ENCODE measurements around the gene KRTAP10-4.
"Not testable (repeated sequence)": the region's sequence is repeated elsewhere in the genome, so short reads cannot be mapped to it uniquely, and the experiment has no call there.

The KRTAP10-4 gene

GRCh38 chr21:44602463-44602850, 28.9 kb downstream of the KRTAP10-4 start:
- H3K27ac ChIP-seq (ENCODE audit: low read depth, low read length): no peak overlapping the region
- H3K36me3 ChIP-seq (ENCODE audit: insufficient read depth, low read length): no peaks in the 10 kb centered on the region
- no peaks in the 10 kb centered on the region for H3K4me1 ChIP-seq (ENCODE audit: control insufficient read depth, insufficient read depth, low read length, unreplicated experiment)
- H3K27me3 ChIP-seq (ENCODE audit: insufficient read depth, low read length): peaks cover 71% of the 10 kb centered on the region
- no peak overlapping the region for H2AFZ ChIP-seq (ENCODE audit: low read length, unreplicated experiment)
- no peak overlapping the region for H3K4me3 ChIP-seq (ENCODE audit: low read depth, low read length)
- H3K79me2 ChIP-seq (ENCODE audit: control insufficient read depth, insufficient read depth, low read length, unreplicated experiment): no peaks in the 10 kb centered on the region

DNA sequence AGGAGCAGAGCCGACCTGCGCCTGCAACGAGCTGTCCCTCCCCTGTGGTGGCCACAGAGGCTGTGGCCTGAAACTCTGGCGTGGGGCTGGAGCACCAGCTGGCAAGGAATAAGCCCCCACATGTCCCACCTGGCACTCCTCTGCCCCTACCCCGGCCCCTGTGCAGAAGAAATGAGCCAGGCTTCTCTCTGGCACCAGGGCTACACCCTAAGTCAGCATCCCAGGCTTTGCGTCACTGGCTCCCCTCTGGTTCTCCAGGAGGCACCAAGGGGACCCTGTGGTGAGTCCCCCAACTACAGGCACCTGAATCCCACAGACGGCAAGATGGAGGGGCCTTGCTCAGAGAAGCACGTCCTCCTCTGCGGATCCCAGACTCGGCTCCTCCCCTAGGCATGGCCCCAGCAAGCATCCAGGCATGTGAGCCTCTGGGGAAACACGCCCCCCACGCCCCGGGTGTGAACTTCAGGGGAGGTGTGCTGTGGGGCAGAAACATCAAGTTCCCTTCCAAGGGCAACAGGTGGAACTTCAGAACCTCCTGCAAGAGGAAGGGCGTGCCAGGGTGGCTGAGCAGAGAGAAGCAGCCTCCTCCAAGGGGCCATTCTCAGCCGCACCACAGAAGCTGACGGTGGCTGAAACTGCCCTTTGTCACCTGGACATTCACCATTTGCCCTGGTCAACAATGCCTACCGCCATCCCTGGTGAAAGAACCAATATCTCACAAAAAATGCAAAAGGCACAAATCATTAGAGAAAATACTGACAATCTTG, 29.8 kb downstream of the KRTAP10-4 start:
- Histone ChIP-seq H2AFZ (ENCODE audit: low read length, unreplicated experiment) (no peak overlapping the region), H3K4me3 (ENCODE audit: low read depth, low read length) (no peak overlapping the region), H3K27me3 (ENCODE audit: insufficient read depth, low read length) (peaks cover 62% of the 10 kb centered on the region), H3K36me3 (ENCODE audit: insufficient read depth, low read length) (no peaks in the 10 kb centered on the region), H3K4me1 (ENCODE audit: control insufficient read depth, insufficient read depth, low read length, unreplicated experiment) (no peaks in the 10 kb centered on the region), H3K27ac (ENCODE audit: low read depth, low read length) (no peak overlapping the region), H3K79me2 (ENCODE audit: control insufficient read depth, insufficient read depth, low read length, unreplicated experiment) (no peaks in the 10 kb centered on the region)

- Histone ChIP-seq H3K27ac (ENCODE audit: low read depth, low read length) (no peak overlapping the region), H3K36me3 (ENCODE audit: insufficient read depth, low read length) (no peaks in the 10 kb centered on the region), H2AFZ (ENCODE audit: low read length, unreplicated experiment) (no peak overlapping the region), H3K4me1 (ENCODE audit: control insufficient read depth, insufficient read depth, low read length, unreplicated experiment) (no peaks in the 10 kb centered on the region), H3K79me2 (ENCODE audit: control insufficient read depth, insufficient read depth, low read length, unreplicated experiment) (no peaks in the 10 kb centered on the region), H3K27me3 (ENCODE audit: insufficient read depth, low read length) (peaks cover 56% of the 10 kb centered on the region), H3K4me3 (ENCODE audit: low read depth, low read length) (no peak overlapping the region)
These were observed 30.4 kb downstream of the KRTAP10-4 start for GRCh38 chr21:44603911-44604310.

DNA sequence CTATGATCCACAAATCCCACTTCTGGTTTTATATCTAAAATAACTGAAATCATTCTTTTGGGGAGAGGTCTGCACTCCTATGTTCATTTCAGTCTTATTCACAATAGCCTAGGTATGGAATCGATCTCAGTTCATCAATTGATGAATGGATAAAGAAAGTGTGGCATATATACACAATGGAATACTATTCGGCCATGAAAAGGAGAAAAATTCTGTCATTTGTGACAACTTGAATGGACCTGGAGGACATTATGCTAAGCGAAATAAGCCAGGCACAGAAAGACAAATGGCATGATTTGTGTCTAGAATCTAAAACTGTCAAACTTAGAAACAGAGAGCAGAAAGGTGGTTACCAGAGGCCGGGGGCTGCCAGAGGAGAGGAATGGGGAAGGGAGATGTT, 33.0 kb downstream of the KRTAP10-4 start:
- Histone ChIP-seq H3K36me3 (ENCODE audit: insufficient read depth, low read length) (no peaks in the 10 kb centered on the region), H3K4me1 (ENCODE audit: control insufficient read depth, insufficient read depth, low read length, unreplicated experiment) (no peaks in the 10 kb centered on the region), H2AFZ (ENCODE audit: low read length, unreplicated experiment) (no peak overlapping the region), H3K27me3 (ENCODE audit: insufficient read depth, low read length) (peaks cover 36% of the 10 kb centered on the region), H3K79me2 (ENCODE audit: control insufficient read depth, insufficient read depth, low read length, unreplicated experiment) (no peaks in the 10 kb centered on the region), H3K27ac (ENCODE audit: low read depth, low read length) (no peak overlapping the region), H3K4me3 (ENCODE audit: low read depth, low read length) (no peak overlapping the region)

DNA sequence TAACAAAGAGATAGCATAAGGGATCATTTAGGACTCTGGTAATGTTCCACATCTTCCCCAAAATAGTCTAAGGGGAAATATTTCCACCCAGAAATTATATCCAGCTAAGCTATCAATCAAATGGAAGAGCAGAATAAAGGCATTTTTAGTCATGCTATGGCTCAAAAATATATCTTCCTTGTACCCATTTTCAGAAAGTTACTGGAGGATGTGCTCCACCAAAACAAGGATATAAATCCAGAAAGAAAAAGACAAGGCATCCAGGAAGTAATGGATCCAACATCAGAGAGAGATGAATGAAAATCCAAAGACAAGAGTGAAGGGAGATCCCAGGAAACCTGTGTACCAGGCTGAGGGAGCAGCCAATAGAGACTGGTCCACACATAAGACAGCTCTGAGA, 35.7 kb downstream of the KRTAP10-4 start:
- Histone ChIP-seq H3K4me3 (ENCODE audit: low read depth, low read length) (no peak overlapping the region), H3K27ac (ENCODE audit: low read depth, low read length) (no peak overlapping the region), H3K4me1 (ENCODE audit: control insufficient read depth, insufficient read depth, low read length, unreplicated experiment) (no peaks in the 10 kb centered on the region), H3K27me3 (ENCODE audit: insufficient read depth, low read length) (peaks cover 24% of the 10 kb centered on the region), H3K79me2 (ENCODE audit: control insufficient read depth, insufficient read depth, low read length, unreplicated experiment) (no peaks in the 10 kb centered on the region), H3K36me3 (ENCODE audit: insufficient read depth, low read length) (no peaks in the 10 kb centered on the region), H2AFZ (ENCODE audit: low read length, unreplicated experiment) (no peak overlapping the region)

DNA sequence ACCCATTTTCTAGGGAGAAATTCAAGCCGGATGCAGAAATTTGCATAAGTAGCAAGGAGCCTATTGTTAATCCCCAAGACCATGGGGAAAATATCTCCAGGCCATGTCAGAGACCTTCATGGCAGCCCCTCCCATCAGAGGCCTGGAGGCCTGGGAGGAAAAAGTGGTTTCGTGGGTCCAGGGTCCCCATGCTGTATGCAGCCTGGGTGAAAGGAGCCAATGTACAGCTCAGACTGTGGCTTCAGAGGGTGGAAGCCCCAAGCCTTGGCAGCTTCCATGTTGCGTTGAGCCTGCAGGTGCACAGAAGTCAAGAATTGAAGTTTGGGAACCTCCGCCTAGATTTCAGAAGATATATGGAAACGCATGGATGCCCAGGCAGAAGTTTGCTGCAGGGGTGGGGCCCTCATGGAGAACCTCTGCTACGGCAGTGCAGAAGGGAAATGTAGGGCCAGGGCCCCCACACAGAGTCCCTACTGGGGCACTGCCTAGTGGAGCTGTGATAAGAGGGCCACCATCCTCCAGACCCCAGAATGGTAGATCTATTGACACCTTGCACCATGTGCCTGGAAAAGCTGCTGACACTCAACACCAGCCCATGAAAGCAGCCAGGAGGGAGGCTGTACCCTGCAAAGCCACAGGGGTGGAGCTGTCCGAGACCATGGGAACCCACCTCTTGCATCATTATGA, 36.8 kb downstream of the KRTAP10-4 start:
- H3K27me3 ChIP-seq (ENCODE audit: insufficient read depth, low read length): peaks cover 17% of the 10 kb centered on the region; the same call in 1 of the 2 replicates
- not testable (repeated sequence) for H3K4me1 ChIP-seq (ENCODE audit: control insufficient read depth, insufficient read depth, low read length, unreplicated experiment); H3K79me2 ChIP-seq (ENCODE audit: control insufficient read depth, insufficient read depth, low read length, unreplicated experiment); H3K27ac ChIP-seq (ENCODE audit: low read depth, low read length); H2AFZ ChIP-seq (ENCODE audit: low read length, unreplicated experiment); H3K4me3 ChIP-seq (ENCODE audit: low read depth, low read length); H3K36me3 ChIP-seq (ENCODE audit: insufficient read depth, low read length)

GRCh38 chr21:44611551-44611950, 38.0 kb downstream of the KRTAP10-4 start:
- H3K36me3 ChIP-seq (ENCODE audit: insufficient read depth, low read length): no peaks in the 10 kb centered on the region
- H3K27me3 ChIP-seq (ENCODE audit: insufficient read depth, low read length): peaks cover 13% of the 10 kb centered on the region; the same call in 1 of the 2 replicates
- H3K4me1 ChIP-seq (ENCODE audit: control insufficient read depth, insufficient read depth, low read length, unreplicated experiment): no peaks in the 10 kb centered on the region
- no peak overlapping the region for H3K27ac ChIP-seq (ENCODE audit: low read depth, low read length)
- H3K79me2 ChIP-seq (ENCODE audit: control insufficient read depth, insufficient read depth, low read length, unreplicated experiment): no peaks in the 10 kb centered on the region
- no peak overlapping the region for H2AFZ ChIP-seq (ENCODE audit: low read length, unreplicated experiment)
- no peak overlapping the region for H3K4me3 ChIP-seq (ENCODE audit: low read depth, low read length)

DNA sequence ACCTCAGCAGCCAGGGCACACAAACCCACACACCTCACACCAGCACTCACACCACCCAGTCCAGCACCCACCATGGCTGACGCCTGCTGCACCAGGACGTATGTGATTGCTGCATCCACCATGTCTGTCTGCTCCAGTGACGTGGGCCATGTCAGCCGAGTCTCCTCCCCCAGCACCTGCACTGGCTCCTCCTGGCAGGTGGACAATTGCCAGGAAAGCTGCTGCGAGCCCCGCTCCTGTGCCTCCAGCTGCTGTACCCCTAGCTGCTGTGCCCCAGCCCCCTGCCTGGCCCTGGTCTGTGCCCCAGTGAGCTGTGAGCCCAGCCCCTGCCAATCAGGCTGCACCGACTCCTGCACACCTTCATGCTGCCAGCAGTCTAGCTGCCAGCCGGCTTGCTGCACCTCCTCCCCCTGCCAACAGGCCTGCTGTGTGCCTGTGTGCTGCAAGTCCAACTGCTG, 38.5 kb downstream of the KRTAP10-4 start, which contains the start of gene KRTAP10-8:
Gene KRTAP10-8 (plus strand): TSS at position 51 of the 458 bp plus-strand sequence. CDS start 22 bp downstream, at position 73.
- H3K79me2 ChIP-seq (ENCODE audit: control insufficient read depth, insufficient read depth, low read length, unreplicated experiment): no peaks in the 10 kb centered on the region
- H3K4me1 ChIP-seq (ENCODE audit: control insufficient read depth, insufficient read depth, low read length, unreplicated experiment): no peaks in the 10 kb centered on the region
- H3K36me3 ChIP-seq (ENCODE audit: insufficient read depth, low read length): no peaks in the 10 kb centered on the region
- peaks cover 11% of the 10 kb centered on the region; the same call in 1 of the 2 replicates for H3K27me3 ChIP-seq (ENCODE audit: insufficient read depth, low read length)
- H3K4me3 ChIP-seq (ENCODE audit: low read depth, low read length): no peak within 1 kb of the TSS
- H2AFZ ChIP-seq (ENCODE audit: low read length, unreplicated experiment): no peak within 1 kb of the TSS
- no peak within 1 kb of the TSS for H3K27ac ChIP-seq (ENCODE audit: low read depth, low read length)

- no peak overlapping the region for H3K4me3 ChIP-seq (ENCODE audit: low read depth, low read length)
- H3K4me1 ChIP-seq (ENCODE audit: control insufficient read depth, insufficient read depth, low read length, unreplicated experiment): no peaks in the 10 kb centered on the region
- no peaks in the 10 kb centered on the region for H3K79me2 ChIP-seq (ENCODE audit: control insufficient read depth, insufficient read depth, low read length, unreplicated experiment)
- no peaks in the 10 kb centered on the region for H3K36me3 ChIP-seq (ENCODE audit: insufficient read depth, low read length)
- H3K27ac ChIP-seq (ENCODE audit: low read depth, low read length): no peak overlapping the region
- H2AFZ ChIP-seq (ENCODE audit: low read length, unreplicated experiment): no peak overlapping the region
- peaks cover 11% of the 10 kb centered on the region; the same call in 1 of the 2 replicates for H3K27me3 ChIP-seq (ENCODE audit: insufficient read depth, low read length)
These were observed 39.2 kb downstream of the KRTAP10-4 start for GRCh38 chr21:44612669-44613229.

- no peak overlapping the region for H3K27ac ChIP-seq (ENCODE audit: low read depth, low read length)
- no peak overlapping the region for H3K4me3 ChIP-seq (ENCODE audit: low read depth, low read length)
- peaks cover 11% of the 10 kb centered on the region; the same call in 1 of the 2 replicates for H3K27me3 ChIP-seq (ENCODE audit: insufficient read depth, low read length)
- H3K79me2 ChIP-seq (ENCODE audit: control insufficient read depth, insufficient read depth, low read length, unreplicated experiment): no peaks in the 10 kb centered on the region
- H3K36me3 ChIP-seq (ENCODE audit: insufficient read depth, low read length): no peaks in the 10 kb centered on the region
- H3K4me1 ChIP-seq (ENCODE audit: control insufficient read depth, insufficient read depth, low read length, unreplicated experiment): no peaks in the 10 kb centered on the region
- no peak overlapping the region for H2AFZ ChIP-seq (ENCODE audit: low read length, unreplicated experiment)
These were observed 40.0 kb downstream of the KRTAP10-4 start for GRCh38 chr21:44613386-44614155.
